HAP-1 (cell line): ENCODE results near the gene ELL2.

ENCODE experiments used
- DNase-seq, 2 experiments: peaks; one replicate each; pipeline ENCODE4 v3.0.0-alpha.2; 2016 to 2020; ENCODE audit warnings: low spot score in 2 of 2
- H3K27me3 ChIP-seq: fragments of 250-450 bp; sonication (Bioruptor Pico); 2 replicates; pipeline ENCODE4 v1.5.1; 2020; ENCODE audit warnings: low read depth, mild to moderate bottlenecking, moderate library complexity
- H3K36me3 ChIP-seq: fragments of 250-450 bp; sonication (Bioruptor Pico); replicated peaks from 2 replicates; pipeline ENCODE4 v1.5.1; 2020; ENCODE audit warnings: mild to moderate bottlenecking
- H3K4me1 ChIP-seq: fragments of 250-450 bp; sonication (Bioruptor Pico); 2 replicates; pipeline ENCODE4 v1.5.1; 2020; ENCODE audit warnings: mild to moderate bottlenecking
- H3K4me3 ChIP-seq: fragments of 250-450 bp; sonication (Bioruptor Pico); 2 replicates; pipeline ENCODE4 v1.5.1; 2020; ENCODE audit warnings: mild to moderate bottlenecking, moderate library complexity
- H3K9me3 ChIP-seq: fragments of 250-450 bp; sonication (Bioruptor Pico); 2 replicates; pipeline ENCODE4 v1.5.1; 2020; ENCODE audit warnings: mild to moderate bottlenecking, moderate library complexity
- in situ Hi-C: fragments of 300-500 bp; cut with MboI; formaldehyde crosslinking; loops from 3 replicates; pipeline ENCODE4 v1.14.3; 2020; ENCODE audit warnings: low sequenced_read_pairs, inconsistent platforms, mixed read lengths

The ELL2 gene

DNA sequence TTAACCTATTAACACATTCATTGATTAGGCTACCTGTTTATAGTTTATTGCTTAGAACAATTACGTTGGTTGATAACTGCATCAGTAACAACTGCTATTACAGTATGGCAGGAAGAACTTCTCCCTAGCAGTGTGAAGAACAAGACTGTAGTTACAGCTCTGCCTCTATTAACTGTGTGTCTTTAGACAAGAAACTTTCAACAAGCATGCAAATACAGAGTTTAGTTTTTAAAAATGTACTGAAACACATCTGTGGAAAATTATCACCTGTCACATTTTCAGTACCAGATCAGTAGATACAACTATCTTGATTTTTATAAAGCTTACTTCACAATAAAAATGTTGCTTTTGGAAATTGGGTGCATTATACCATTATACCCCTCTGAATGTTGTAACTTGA lies 22.2 kb downstream of the ELL2 start:
- in situ Hi-C loops: no loop called here
- DNase-seq: no peak
- H3K4me1 ChIP-seq: peaks cover 11% of the 10 kb centered on the region
- H3K9me3 ChIP-seq: no peaks in the 10 kb centered on the region
- no peak overlapping the region for H3K4me3 ChIP-seq
- no peaks in the 10 kb centered on the region for H3K36me3 ChIP-seq
- no peaks in the 10 kb centered on the region for H3K27me3 ChIP-seq

DNA sequence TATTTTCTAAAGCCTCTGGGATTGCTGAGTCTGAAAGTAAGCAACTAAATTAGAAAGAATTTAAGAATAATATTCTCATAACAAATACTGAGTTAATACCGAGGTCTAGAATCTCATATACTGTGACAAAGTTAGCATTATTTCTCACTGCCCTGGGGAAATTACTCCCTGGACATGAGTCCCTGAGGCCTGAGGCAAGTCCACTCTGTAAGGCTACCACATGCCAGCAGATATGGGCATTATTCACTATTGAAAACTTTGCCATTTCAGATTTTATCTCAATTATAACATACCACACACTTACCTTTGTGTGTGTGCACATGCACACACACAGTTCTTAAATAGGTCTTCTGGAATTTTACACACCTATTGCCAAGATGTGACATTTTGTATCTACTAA lies 22.9 kb downstream of the ELL2 start:
- Histone ChIP-seq H3K4me3 (no peak overlapping the region), H3K27me3 (no peaks in the 10 kb centered on the region), H3K36me3 (no peaks in the 10 kb centered on the region), H3K9me3 (no peaks in the 10 kb centered on the region), H3K4me1 (peaks cover 13% of the 10 kb centered on the region)
- in situ Hi-C loops: no loop called here
- no peak for DNase-seq

DNA sequence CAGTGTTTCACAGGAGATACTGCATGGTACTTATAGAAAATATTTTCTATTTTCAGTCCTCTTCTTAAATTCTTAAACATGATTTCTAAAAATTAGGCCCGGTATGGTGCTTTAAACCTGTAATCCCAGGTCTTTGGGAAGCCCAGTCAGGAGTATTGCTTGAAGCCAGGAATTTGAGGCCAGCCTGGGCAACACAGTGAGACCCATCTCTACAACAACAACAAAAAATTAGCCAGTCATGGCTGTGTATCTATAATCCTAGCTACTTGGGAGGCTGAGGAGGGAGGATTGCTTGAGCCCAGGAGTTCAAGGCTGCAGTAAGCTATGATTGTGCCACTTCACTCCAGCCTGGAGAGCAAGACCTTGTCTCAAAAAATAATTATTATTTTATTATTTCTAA lies 23.3 kb downstream of the ELL2 start:
- Histone ChIP-seq H3K36me3 (no peaks in the 10 kb centered on the region), H3K9me3 (no peaks in the 10 kb centered on the region), H3K27me3 (no peaks in the 10 kb centered on the region), H3K4me1 (peaks cover 13% of the 10 kb centered on the region), H3K4me3 (no peak overlapping the region)
- DNase-seq: no peak
- in situ Hi-C loops: no loop called here

DNA sequence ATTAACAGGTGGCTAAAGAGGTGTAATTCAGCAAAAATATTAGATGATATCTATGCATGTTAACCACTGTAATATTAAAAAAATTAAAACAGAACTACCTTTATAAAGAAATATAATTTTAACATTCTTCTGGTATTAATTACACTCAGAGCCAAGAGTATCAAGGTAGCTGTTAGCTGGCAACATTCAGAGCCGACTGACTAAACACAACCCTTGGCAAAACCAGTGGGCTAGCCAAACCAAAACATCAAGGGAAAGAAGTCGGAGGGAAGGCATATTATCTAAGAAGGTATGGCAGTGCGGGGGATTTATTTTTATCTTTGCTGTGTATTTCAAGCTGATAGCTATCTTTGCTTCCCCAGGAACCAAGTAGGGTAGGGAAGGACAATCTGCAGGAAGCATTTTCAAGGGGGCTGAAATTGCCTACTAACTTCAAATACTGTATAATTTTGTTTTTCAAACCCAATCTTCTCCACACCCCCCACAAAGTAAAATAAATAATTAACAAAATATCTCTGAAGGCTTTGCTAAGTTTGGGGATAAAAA lies 24.0 kb downstream of the ELL2 start:
- in situ Hi-C loops: no loop called here
- Histone ChIP-seq H3K4me3 (no peak overlapping the region), H3K27me3 (no peaks in the 10 kb centered on the region), H3K9me3 (no peaks in the 10 kb centered on the region), H3K4me1 (peaks cover 13% of the 10 kb centered on the region), H3K36me3 (no peaks in the 10 kb centered on the region)
- no peak for DNase-seq

GRCh38 chr5:95936812-95937397 lies 24.7 kb downstream of the ELL2 start:
- H3K4me1 ChIP-seq: peaks cover 13% of the 10 kb centered on the region
- H3K36me3 ChIP-seq: no peaks in the 10 kb centered on the region
- in situ Hi-C loops: no loop called here

DNA sequence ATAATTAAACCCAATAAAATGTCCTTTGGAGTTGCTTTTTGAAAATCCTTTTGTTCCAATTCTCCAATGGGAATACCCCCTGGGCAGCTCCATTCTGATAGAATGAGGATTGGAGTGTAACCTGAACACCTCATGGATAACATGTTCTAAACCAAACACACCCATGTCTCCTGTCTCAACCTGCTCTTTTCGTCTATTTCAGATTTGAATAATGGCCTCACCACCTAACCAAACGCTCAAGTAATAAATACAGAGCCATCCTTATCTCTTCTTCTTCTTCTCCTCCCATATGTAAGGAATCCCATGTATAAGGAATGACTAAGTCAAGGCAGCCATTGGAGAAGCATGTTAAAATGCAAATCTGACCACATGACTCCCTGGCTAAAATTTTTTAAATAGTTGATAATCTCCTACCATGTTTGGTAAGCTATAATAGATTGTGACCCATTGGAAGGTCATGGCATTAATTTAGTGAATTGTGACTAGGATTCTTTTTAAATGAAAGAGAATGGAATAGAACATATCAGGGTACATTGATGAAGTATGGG lies 26.0 kb downstream of the ELL2 start:
- no peak for DNase-seq
- 0 out of 2 replicates have a peak, but pooled peaks cover 2% of the 10 kb centered on the region for H3K4me1 ChIP-seq
- no peaks in the 10 kb centered on the region for H3K9me3 ChIP-seq
- H3K27me3 ChIP-seq: no peaks in the 10 kb centered on the region
- H3K36me3 ChIP-seq: no peaks in the 10 kb centered on the region
- no peak overlapping the region for H3K4me3 ChIP-seq
- in situ Hi-C loops: no loop called here

More at GRCh38 chr5:95936812-95937397, 24.7 kb downstream of the ELL2 start:
- H3K4me3 ChIP-seq: no peak overlapping the region
- no peaks in the 10 kb centered on the region for H3K27me3 ChIP-seq
- DNase-seq: no peak
- no peaks in the 10 kb centered on the region for H3K9me3 ChIP-seq

DNA sequence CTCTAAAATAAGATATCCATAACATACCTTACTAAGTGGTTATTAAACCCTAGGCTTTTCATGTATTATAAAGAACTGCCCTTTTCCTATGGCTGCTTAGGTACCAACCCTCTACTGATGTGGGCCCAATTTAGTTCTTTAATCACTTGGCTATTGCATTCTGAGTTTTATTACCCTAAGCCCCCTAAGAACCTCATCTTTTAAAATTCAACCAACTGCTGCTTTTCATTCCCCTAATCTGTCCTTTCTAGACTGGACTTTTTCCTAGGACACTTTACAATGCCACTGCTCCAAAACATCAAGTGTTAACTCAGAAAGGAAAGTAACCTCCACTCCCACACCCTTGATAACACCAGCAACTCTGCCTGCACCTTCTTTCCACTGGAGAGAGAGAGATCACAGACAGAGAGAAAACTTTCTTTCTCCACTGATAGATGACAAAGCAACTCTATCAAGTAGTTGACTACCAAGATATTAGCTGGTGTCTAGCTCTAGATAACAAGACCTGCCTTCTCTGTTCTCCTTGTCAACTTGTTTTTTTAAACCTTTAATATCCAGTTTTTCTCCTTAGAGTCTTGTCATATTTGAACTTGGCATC lies 27.3 kb downstream of the ELL2 start:
- in situ Hi-C loops: no loop called here
- Histone ChIP-seq H3K9me3 (no peaks in the 10 kb centered on the region), H3K4me1 (0 out of 2 replicates have a peak, but pooled peaks cover 2% of the 10 kb centered on the region), H3K27me3 (no peaks in the 10 kb centered on the region), H3K4me3 (no peak overlapping the region), H3K36me3 (no peaks in the 10 kb centered on the region)
- DNase-seq: no peak

- Histone ChIP-seq H3K4me3 (no peak overlapping the region), H3K36me3 (no peaks in the 10 kb centered on the region), H3K4me1 (0 out of 2 replicates have a peak, but pooled peaks cover 2% of the 10 kb centered on the region), H3K27me3 (no peaks in the 10 kb centered on the region), H3K9me3 (no peaks in the 10 kb centered on the region)
- in situ Hi-C loops: no loop called here
- no peak for DNase-seq
Observed at GRCh38 chr5:95932941-95933340, 28.7 kb downstream of the ELL2 start.

DNA sequence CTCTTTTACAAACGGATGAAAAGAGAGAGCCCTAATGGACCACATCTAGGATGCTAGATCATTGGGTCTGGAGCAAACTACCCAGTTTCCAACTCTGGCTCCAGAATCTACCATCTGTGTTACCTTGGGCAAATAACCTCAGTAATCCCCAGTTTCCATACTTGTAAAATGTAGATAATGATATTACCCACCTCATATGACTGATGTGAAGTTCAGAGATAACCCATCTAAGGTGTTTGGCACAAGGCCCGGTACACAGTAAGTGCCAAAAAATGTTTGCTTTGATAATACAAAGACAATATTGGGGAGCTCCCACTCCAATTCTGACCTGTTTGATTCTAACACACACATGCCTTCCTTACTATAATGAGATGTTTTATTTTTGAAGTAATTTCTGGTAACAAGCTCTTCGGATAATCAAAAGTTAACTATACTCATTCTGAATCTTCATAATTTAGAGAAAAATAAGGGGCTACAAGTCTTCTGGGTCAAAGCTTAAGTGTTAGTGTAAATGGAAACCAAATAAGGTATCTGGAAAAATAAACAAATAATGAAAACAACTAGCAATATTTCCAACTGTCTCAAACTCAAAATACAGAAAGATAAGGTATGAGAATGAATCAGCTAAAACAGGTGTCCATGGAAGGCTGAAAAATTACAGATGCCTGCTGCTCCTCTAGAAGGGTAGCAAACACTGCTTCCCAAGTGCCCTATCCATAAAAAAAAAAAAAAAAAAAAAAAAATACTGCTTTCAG lies 30.4 kb downstream of the ELL2 start:
- Histone ChIP-seq H3K27me3 (no peaks in the 10 kb centered on the region), H3K36me3 (no peaks in the 10 kb centered on the region), H3K4me1 (0 out of 2 replicates have a peak, but pooled peaks cover 2% of the 10 kb centered on the region), H3K9me3 (no peaks in the 10 kb centered on the region), H3K4me3 (no peak overlapping the region)
- in situ Hi-C loops: no loop called here
- DNase-seq: no peak

DNA sequence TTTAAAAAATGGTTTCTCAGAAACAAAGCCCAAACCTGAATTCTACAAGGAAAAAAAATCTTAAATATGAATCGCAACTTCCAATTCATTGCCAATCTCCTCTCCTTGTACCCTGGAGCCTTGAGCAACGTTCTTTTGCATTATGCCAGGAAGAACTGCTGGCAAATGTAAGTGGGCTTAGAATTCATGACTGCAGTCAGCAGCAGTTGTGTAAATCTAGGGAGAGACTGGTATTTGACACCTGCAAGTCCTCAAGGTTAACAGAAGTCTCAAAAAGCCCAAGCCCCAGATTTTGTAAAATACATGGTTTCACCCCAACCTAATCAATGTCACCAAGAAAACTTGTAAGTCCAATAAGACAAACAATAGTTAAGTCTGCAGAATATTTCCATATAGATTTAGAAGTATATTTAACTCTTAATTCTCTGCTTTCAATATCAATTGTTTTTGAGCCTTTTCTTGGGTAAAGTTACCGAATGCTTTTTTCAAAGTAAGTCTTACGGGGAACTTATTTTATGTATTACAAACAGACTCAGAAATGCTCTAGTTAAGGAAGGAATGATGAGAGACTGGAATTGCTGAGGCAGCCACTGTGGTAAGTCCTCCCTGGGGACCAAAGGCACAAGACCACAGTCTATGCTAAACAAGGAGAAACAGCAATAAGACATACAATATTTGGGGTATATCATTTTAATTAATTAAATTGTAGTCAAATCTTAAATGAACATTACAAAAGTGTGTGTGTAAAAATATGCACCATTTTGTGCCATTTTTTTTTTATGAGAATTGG lies 31.3 kb downstream of the ELL2 start:
- Histone ChIP-seq H3K36me3 (no peaks in the 10 kb centered on the region), H3K4me3 (no peak overlapping the region), H3K27me3 (no peaks in the 10 kb centered on the region), H3K9me3 (no peaks in the 10 kb centered on the region), H3K4me1 (peaks cover 7% of the 10 kb centered on the region)
- in situ Hi-C loops: no loop called here
- DNase-seq: no peak

- H3K4me3 ChIP-seq: no peak overlapping the region
- in situ Hi-C loops: no loop called here
- no peaks in the 10 kb centered on the region for H3K9me3 ChIP-seq
- no peaks in the 10 kb centered on the region for H3K27me3 ChIP-seq
- no peak for DNase-seq
- no peaks in the 10 kb centered on the region for H3K36me3 ChIP-seq
- H3K4me1 ChIP-seq: peaks cover 13% of the 10 kb centered on the region
Observed at GRCh38 chr5:95928724-95929253, 32.9 kb downstream of the ELL2 start.

GRCh38 chr5:95927927-95928723 lies 33.5 kb downstream of the ELL2 start:
- in situ Hi-C loops: no loop called here
- no peaks in the 10 kb centered on the region for H3K9me3 ChIP-seq
- H3K4me3 ChIP-seq: no peak overlapping the region
- H3K4me1 ChIP-seq: peaks cover 13% of the 10 kb centered on the region
- H3K36me3 ChIP-seq: no peaks in the 10 kb centered on the region
- no peaks in the 10 kb centered on the region for H3K27me3 ChIP-seq
- DNase-seq: no peak
